A673 (cell line): ENCODE data around the gene TCFL5. TPM values are rescaled to one million over a fixed set of nuclear protein-coding genes. Genes with fewer than 3 reads are reported as not detected.

Experiments used
- BruUV-seq: library from RNA; stranded (reverse); fragments of 400-500 nt; replicated peaks from 2 replicates; lab custom pipeline; 2021; lab: Mats Ljungman, UMichigan
- CTCF ChIA-PET: fragments of 300-600 bp; sonication (Branson Sonifier 250); formaldehyde crosslinking; loops from one replicate; lab custom pipeline; 2022; ENCODE audit warnings: antibody characterized with exemption; lab: Charles Lee
- POLR2A ChIA-PET: fragments of 300-600 bp; sonication (Branson Sonifier 250); formaldehyde crosslinking; loops from one replicate; lab custom pipeline; 2022; ENCODE audit warnings: antibody characterized with exemption; ENCODE audit not compliant: low non-redundant PET; lab: Charles Lee
- DNase-seq: peaks from one replicate; pipeline ENCODE4 v3.0.0-alpha.2; 2015; ENCODE audit warnings: low spot score
- H3K27ac ChIP-seq: fragments of 200-600 bp; sonication (generic); 2 replicates; pipeline ENCODE4 v1.5.1; 2016; ENCODE audit warnings: mixed run types, low read depth, mild to moderate bottlenecking, mixed read lengths, antibody characterized with exemption, low read length; ENCODE audit not compliant: poor library complexity, severe bottlenecking
- H3K27me3 ChIP-seq: fragments of 200-600 bp; sonication (generic); replicated peaks from 2 replicates; pipeline ENCODE4 v1.6.1; 2017; ENCODE audit warnings: mixed run types, low read depth, mild to moderate bottlenecking, mixed read lengths, antibody characterized with exemption, low read length; ENCODE audit not compliant: insufficient read depth, poor library complexity
- H3K36me3 ChIP-seq: fragments of 200-600 bp; sonication (generic); 2 replicates; pipeline ENCODE4 v1.6.1; 2016; ENCODE audit warnings: mixed run types, mild to moderate bottlenecking, mixed read lengths, antibody characterized with exemption, low read length; ENCODE audit not compliant: insufficient read depth, poor library complexity, severe bottlenecking
- H3K4me1 ChIP-seq: fragments of 200-600 bp; sonication (generic); 2 replicates; pipeline ENCODE4 v1.6.1; 2017; ENCODE audit warnings: mixed run types, mild to moderate bottlenecking, mixed read lengths, antibody characterized with exemption, low read length; ENCODE audit not compliant: insufficient read depth, poor library complexity, severe bottlenecking
- H3K4me3 ChIP-seq: fragments of 200-600 bp; sonication (generic); 2 replicates; pipeline ENCODE4 v1.5.1; 2016; ENCODE audit warnings: low read depth, mixed run types, mild to moderate bottlenecking, mixed read lengths, low read length; ENCODE audit not compliant: poor library complexity, severe bottlenecking
- H3K9me3 ChIP-seq: fragments of 200-600 bp; sonication (generic); 2 replicates; pipeline ENCODE4 v1.6.1; 2016; ENCODE audit warnings: mixed run types, low read depth, mild to moderate bottlenecking, mixed read lengths, antibody characterized with exemption, low read length; ENCODE audit not compliant: poor library complexity, severe bottlenecking
- EZH2 ChIP-seq: fragments of 200-600 bp; sonication (generic); IDR thresholded peaks from 2 replicates; pipeline ENCODE4 v1.6.1; 2017; ENCODE audit warnings: borderline replicate concordance, low read depth, mild to moderate bottlenecking, mixed read lengths, antibody characterized with exemption, low read length; ENCODE audit not compliant: poor library complexity, severe bottlenecking
- intact Hi-C: fragments of 100-400 bp; cut with micrococcal nuclease; formaldehyde crosslinking; loops from one replicate; pipeline ENCODE4 v1.10.0; 2022; ENCODE audit not compliant: unreplicated experiment
- total RNA-seq: library from RNA; stranded (reverse); gene quantifications from 2 replicates; pipeline ENCODE4 v1.2.3, GENCODE V29; 2021
- TF ChIP-seq, protein P1 (sequence below): fragments of 300-800, 200-600 bp; sonication (generic); conservative IDR thresholded peaks from 2 replicates; pipeline ENCODE4 v1.5.1; 2017; ENCODE audit warnings: low read depth, mild to moderate bottlenecking, antibody characterized with exemption, low read length, moderate library complexity, mixed read lengths

The TCFL5 gene
- total RNA-seq, 1 experiment from 2014 or later, result 13.9 TPM

DNA sequence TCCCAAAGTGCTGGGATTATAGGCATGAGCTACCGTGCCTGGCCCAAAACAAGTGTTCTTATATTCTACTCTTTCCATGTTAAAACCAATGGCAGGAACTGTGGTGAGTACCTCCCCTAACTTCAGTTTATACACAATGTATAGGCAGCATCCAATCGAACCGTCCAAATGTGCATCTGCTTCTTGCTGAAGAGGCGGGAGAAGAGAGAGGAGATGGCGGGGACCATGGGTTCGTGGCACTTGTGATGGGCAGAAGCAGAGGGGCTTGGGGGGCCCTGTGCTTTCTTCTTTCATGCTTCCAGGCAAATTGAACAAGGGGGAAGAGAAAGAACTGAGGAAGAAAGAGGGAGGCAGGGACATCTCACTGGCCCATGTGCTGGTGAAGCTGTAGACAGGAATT lies 11.2 kb upstream of the TCFL5 start:
- POLR2A ChIA-PET, result no interaction called here
- Histone ChIP-seq H3K9me3 (no peaks in the 10 kb centered on the region), H3K27me3 (no peaks in the 10 kb centered on the region), H3K4me3 (no peak overlapping the region), H3K27ac (no peak overlapping the region), H3K4me1 (peaks cover 5% of the 10 kb centered on the region), H3K36me3 (no peaks in the 10 kb centered on the region)
- BruUV-seq, result no TSS peak
- intact Hi-C loops, result loop anchor here (10.0 kb wide), 1 partner anchor 132 kb away; the partner anchor contains the start of gene BHLHE23
- CTCF ChIA-PET, result no interaction called here
- DNase-seq, result no peak
- TF ChIP-seq, protein P1, sequence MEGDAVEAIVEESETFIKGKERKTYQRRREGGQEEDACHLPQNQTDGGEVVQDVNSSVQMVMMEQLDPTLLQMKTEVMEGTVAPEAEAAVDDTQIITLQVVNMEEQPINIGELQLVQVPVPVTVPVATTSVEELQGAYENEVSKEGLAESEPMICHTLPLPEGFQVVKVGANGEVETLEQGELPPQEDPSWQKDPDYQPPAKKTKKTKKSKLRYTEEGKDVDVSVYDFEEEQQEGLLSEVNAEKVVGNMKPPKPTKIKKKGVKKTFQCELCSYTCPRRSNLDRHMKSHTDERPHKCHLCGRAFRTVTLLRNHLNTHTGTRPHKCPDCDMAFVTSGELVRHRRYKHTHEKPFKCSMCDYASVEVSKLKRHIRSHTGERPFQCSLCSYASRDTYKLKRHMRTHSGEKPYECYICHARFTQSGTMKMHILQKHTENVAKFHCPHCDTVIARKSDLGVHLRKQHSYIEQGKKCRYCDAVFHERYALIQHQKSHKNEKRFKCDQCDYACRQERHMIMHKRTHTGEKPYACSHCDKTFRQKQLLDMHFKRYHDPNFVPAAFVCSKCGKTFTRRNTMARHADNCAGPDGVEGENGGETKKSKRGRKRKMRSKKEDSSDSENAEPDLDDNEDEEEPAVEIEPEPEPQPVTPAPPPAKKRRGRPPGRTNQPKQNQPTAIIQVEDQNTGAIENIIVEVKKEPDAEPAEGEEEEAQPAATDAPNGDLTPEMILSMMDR, result no peak
- TF ChIP-seq EZH2, result no peak

DNA sequence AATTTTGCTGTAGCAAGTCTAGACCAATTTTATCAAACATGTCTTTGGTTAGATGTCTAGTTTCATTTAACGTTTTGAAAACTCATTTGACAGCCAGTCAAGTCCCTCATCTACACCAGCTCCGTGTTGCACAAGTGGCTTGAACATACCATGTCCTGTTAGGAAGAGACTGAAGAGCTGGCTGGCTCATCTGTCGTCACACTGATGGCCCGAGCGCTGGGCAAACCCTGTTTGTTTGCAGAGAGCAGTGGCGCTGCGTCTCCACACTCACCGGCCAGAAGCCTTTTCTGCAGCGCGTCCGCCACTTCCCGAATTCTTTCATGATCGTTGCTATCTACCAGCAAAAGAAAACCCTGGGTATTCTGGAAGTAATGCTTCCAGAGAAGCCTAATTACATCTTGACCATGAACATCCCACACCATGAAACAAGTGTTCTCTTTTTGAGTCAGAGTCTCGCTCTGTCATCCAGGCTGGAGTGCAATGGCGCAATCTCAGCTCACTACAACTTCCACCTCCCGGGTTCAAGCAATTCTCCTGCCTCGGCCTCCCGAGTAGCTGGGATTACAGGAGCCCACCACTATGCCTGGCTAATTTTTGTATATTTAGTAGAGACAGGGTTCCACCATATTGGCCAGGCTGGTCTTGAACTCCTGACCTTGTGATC lies 10.7 kb upstream of the TCFL5 start:
- no peak overlapping the region for H3K4me3 ChIP-seq
- POLR2A ChIA-PET, result no interaction called here
- TF ChIP-seq EZH2, result no peak
- TF ChIP-seq, protein P1, result no peak
- intact Hi-C loops, result loop anchor here (10.0 kb wide), 1 partner anchor 132 kb away; the partner anchor contains the start of gene BHLHE23
- no peak for DNase-seq
- no peak overlapping the region for H3K27ac ChIP-seq
- H3K4me1 ChIP-seq, result peaks cover 5% of the 10 kb centered on the region
- no peaks in the 10 kb centered on the region for H3K9me3 ChIP-seq
- H3K36me3 ChIP-seq, result no peaks in the 10 kb centered on the region
- BruUV-seq, result no TSS peak
- CTCF ChIA-PET, result no interaction called here
- H3K27me3 ChIP-seq, result no peaks in the 10 kb centered on the region

GRCh38 chr20:62864207-62864606 lies 2.6 kb upstream of the TCFL5 start:
- H3K27ac ChIP-seq, result no peak overlapping the region
- TF ChIP-seq EZH2, result no peak
- TF ChIP-seq, protein P1, result no peak
- BruUV-seq, result no TSS peak
- no peak overlapping the region for H3K4me3 ChIP-seq
- peaks cover 10% of the 10 kb centered on the region for H3K4me1 ChIP-seq
- H3K27me3 ChIP-seq, result no peaks in the 10 kb centered on the region
- no peaks in the 10 kb centered on the region for H3K9me3 ChIP-seq
- H3K36me3 ChIP-seq, result peaks cover 2% of the 10 kb centered on the region
- ChIA-PET CTCF (no interaction called here), POLR2A (no interaction called here)
- intact Hi-C loops, result no loop called here
- no peak for DNase-seq
